ENCODE measurements around the gene PARD6A. TPM values are rescaled to one million over a fixed set of nuclear protein-coding genes. Genes with fewer than 3 reads are reported as not detected.

PARD6A gene
- total RNA-seq, 1 donor from 2014 or later = 7.5 TPM

DNA sequence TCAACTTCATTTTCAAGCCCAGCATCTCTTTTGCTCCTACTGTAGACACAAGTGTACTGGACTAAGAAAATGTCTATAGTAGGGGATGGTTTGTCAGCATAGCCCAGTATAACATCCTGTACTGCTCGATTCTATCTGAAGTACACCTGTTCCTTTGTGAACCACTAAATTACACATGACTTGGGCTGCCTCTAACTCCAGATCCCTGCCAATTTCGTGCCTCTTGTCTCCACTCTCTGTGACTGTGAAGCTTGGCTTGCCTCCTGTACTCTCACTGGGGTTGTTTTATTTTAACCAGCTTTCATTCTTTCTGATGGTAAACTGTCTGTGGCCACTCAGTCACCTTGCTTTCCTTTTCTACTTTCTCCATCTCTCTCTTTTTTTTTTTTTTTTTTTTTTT is 33.9 kb downstream of the PARD6A start:
- H3K4me1 Mint-ChIP-seq = no peaks in the 10 kb centered on the region
- TF ChIP-seq, protein P1, sequence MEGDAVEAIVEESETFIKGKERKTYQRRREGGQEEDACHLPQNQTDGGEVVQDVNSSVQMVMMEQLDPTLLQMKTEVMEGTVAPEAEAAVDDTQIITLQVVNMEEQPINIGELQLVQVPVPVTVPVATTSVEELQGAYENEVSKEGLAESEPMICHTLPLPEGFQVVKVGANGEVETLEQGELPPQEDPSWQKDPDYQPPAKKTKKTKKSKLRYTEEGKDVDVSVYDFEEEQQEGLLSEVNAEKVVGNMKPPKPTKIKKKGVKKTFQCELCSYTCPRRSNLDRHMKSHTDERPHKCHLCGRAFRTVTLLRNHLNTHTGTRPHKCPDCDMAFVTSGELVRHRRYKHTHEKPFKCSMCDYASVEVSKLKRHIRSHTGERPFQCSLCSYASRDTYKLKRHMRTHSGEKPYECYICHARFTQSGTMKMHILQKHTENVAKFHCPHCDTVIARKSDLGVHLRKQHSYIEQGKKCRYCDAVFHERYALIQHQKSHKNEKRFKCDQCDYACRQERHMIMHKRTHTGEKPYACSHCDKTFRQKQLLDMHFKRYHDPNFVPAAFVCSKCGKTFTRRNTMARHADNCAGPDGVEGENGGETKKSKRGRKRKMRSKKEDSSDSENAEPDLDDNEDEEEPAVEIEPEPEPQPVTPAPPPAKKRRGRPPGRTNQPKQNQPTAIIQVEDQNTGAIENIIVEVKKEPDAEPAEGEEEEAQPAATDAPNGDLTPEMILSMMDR (conservative IDR thresholded peaks at IDR 0.05) = no peak
- no peak overlapping the region for H3K27ac Mint-ChIP-seq (ENCODE audit: unreplicated experiment)
- peaks cover 8% of the 10 kb centered on the region for H3K36me3 Mint-ChIP-seq (ENCODE audit: low read depth)
- no peaks in the 10 kb centered on the region for H3K9me3 Mint-ChIP-seq
- no peak for DNase-seq (ENCODE audit: low read depth, low spot score)
- H3K4me3 Mint-ChIP-seq = no peak overlapping the region
- no peaks in the 10 kb centered on the region for H3K27me3 Mint-ChIP-seq (ENCODE audit: low read depth)

DNA sequence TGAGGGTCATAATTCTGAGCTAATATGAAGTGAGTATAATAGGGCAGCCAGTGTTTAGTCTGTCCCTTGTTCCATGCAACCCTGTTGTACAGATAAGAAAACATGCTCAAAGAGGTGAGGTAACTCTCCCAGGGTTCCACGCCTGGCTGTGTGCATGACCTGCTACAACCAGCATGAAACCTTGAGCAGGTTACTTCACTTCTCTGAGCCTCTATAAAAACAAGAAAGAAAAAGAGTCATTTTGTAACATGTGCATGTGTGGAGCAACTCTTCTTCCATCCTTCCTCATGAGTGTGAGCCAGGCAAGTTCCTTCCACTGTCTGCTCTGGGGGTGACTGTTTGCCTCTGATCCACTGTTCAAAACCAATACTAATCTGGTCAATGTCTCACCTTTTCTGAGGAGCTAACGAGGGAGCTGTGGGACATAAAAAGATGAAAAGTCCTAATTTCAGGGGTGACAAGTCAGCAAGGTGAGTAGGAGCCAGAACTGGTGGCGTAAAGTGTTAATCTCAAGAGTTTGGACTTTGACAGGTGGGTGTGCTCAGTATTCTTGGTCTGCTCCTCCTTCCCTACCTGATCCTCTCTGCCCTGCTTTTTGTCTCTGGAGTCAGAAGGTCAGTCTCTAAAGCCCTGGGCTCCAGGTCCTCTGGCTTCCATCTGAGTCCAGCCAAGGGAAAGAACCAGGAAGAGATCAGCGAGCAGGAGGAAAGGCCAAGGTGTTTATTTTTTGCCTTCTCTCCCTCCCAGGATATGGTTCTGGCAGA is 36.8 kb downstream of the PARD6A start:
- peaks cover 8% of the 10 kb centered on the region for H3K36me3 Mint-ChIP-seq (ENCODE audit: low read depth)
- no peak for DNase-seq (ENCODE audit: low read depth, low spot score)
- TF ChIP-seq, protein P1 (conservative IDR thresholded peaks at IDR 0.05) = no peak
- H3K9me3 Mint-ChIP-seq = no peaks in the 10 kb centered on the region
- H3K4me3 Mint-ChIP-seq = no peak overlapping the region
- H3K27me3 Mint-ChIP-seq (ENCODE audit: low read depth) = no peaks in the 10 kb centered on the region
- H3K27ac Mint-ChIP-seq (ENCODE audit: unreplicated experiment) = no peak overlapping the region
- peaks cover 4% of the 10 kb centered on the region for H3K4me1 Mint-ChIP-seq

DNA sequence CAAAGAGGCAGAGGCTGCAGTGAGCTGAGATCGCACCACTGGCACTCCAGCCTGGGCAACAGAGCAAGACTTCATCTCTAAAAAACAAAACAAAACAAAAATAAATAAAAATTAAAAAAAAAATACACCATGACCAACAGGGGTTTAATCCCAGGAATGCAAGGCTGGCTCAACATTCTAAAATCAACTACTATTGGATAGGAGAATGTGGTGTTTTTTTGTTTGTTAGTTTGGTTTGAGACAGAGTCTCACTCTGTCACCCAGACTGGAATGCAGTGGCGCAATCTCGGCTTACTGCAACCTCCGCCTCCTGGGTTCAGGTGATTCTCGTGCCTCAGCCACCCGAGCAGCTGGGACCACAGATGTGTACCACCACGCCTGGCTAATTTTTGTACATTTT is 38.5 kb downstream of the PARD6A start:
- H3K4me1 Mint-ChIP-seq = peaks cover 4% of the 10 kb centered on the region
- no peaks in the 10 kb centered on the region for H3K9me3 Mint-ChIP-seq
- no peak overlapping the region for H3K4me3 Mint-ChIP-seq
- no peak overlapping the region for H3K27ac Mint-ChIP-seq (ENCODE audit: unreplicated experiment)
- H3K27me3 Mint-ChIP-seq (ENCODE audit: low read depth) = no peaks in the 10 kb centered on the region
- DNase-seq (ENCODE audit: low read depth, low spot score) = no peak
- TF ChIP-seq, protein P1 (conservative IDR thresholded peaks at IDR 0.05) = no peak
- peaks cover 8% of the 10 kb centered on the region for H3K36me3 Mint-ChIP-seq (ENCODE audit: low read depth)

DNA sequence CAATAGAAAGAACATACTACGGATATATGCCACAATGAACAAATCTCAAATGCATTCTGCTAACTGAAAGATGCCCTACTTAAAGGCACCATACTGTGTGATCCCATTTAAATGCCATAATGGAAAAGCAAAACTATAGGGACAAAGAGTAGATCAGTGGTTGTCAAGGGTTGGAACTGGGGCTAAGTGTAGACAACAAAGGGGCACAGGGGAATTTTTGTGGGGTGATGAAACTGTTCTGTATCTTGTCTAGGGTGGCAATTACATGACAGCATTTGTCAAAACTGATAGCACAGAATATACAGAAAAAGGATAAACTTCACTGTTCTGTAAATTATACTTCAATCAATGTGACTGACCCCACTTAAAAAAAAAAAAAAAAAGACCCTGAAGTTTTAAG is 40.7 kb downstream of the PARD6A start:
- Mint-ChIP-seq H3K27ac (ENCODE audit: unreplicated experiment) (no peak overlapping the region), H3K4me1 (peaks cover 4% of the 10 kb centered on the region), H3K27me3 (ENCODE audit: low read depth) (no peaks in the 10 kb centered on the region), H3K36me3 (ENCODE audit: low read depth) (peaks cover 10% of the 10 kb centered on the region), H3K4me3 (no peak overlapping the region), H3K9me3 (no peaks in the 10 kb centered on the region)
- DNase-seq (ENCODE audit: low read depth, low spot score) = no peak
- TF ChIP-seq, protein P1 (conservative IDR thresholded peaks at IDR 0.05) = no peak

DNA sequence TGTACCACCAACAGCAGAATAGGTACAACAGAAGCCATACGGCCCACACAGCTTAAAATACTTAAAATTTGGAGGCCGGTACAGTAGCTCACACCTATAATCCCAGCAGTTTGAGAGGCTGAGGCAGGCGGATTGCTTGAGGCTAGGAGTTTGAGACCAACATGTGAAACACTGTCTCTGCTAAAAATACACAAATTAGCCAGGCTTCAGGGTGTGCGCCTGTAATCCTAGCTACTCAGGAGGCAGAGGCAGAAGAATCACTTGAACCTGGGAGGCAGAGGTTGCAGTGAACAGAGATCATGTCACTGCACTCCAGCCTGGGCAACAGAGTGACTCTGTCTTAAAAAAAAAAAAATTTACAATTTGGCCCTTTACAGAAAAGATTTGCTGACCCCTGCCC is 41.4 kb downstream of the PARD6A start:
- TF ChIP-seq, protein P1 (conservative IDR thresholded peaks at IDR 0.05) = no peak
- Mint-ChIP-seq H3K9me3 (no peaks in the 10 kb centered on the region), H3K36me3 (ENCODE audit: low read depth) (peaks cover 10% of the 10 kb centered on the region), H3K27ac (ENCODE audit: unreplicated experiment) (no peak overlapping the region), H3K4me1 (peaks cover 4% of the 10 kb centered on the region), H3K27me3 (ENCODE audit: low read depth) (no peaks in the 10 kb centered on the region), H3K4me3 (no peak overlapping the region)
- no peak for DNase-seq (ENCODE audit: low read depth, low spot score)
